Keratinocyte (primary cell): Measurements from ENCODE around the gene PRKCE. TPM values are rescaled to one million over a fixed set of nuclear protein-coding genes. Genes with fewer than 3 reads are reported as not detected.

Experiments
- DNase-seq: peaks from one replicate; pipeline ENCODE4 v3.0.0-alpha.2; 2011; ENCODE audit warnings: low read depth, missing footprints, low spot score
- FAIRE-seq: peaks from 2 replicates; lab custom pipeline; 2011; peaks lifted over from hg19 to GRCh38; lab: Jason Lieb, UNC
- H2AFZ ChIP-seq: 2 replicates; pipeline ENCODE4 v1.6.0; 2012; ENCODE audit warnings: low read length, control low read depth, inconsistent platforms; ENCODE audit not compliant: control insufficient read depth
- H3K27ac ChIP-seq: 2 replicates; pipeline ENCODE4 v1.5.1; 2011; ENCODE audit warnings: low read length; ENCODE audit not compliant: control insufficient read depth, insufficient read depth
- H3K27me3 ChIP-seq: 3 replicates; pipeline ENCODE4 v1.6.0; 2011; ENCODE audit warnings: low read length; ENCODE audit not compliant: control insufficient read depth, insufficient read depth; ENCODE audit errors: extremely low read depth
- H3K36me3 ChIP-seq, 2 experiments: 2 replicates in 1 of 2; 3 replicates in 1 of 2; pipeline ENCODE4 v1.5.1; 2011; ENCODE audit warnings: low read length in 2 of 2, mild to moderate bottlenecking in 1 of 2; ENCODE audit not compliant: control insufficient read depth in 2 of 2, insufficient read depth in 2 of 2; ENCODE audit errors: extremely low read depth in 1 of 2
- H3K4me1 ChIP-seq: 3 replicates; pipeline ENCODE4 v1.5.1; 2011; ENCODE audit warnings: low read length; ENCODE audit not compliant: control insufficient read depth, insufficient read depth; ENCODE audit errors: extremely low read depth
- H3K4me2 ChIP-seq: 3 replicates; pipeline ENCODE4 v1.6.0; 2011; ENCODE audit warnings: low read depth, low read length; ENCODE audit not compliant: control insufficient read depth, insufficient read depth; ENCODE audit errors: extremely low read depth
- H3K4me3 ChIP-seq, 3 experiments: fragments of 200-600 bp in 1 of 3; sonication (generic) in 1 of 3; 2 replicates in 2 of 3; 3 replicates in 1 of 3; pipeline ENCODE4 v1.5.1; 2011 to 2016; ENCODE audit warnings: low read length in 3 of 3, mild to moderate bottlenecking in 3 of 3, control low read depth in 2 of 3, inconsistent platforms in 1 of 3, low read depth in 1 of 3, mixed read lengths in 1 of 3, mixed run types in 1 of 3, moderate library complexity in 1 of 3; ENCODE audit not compliant: control insufficient read depth in 2 of 3, insufficient read depth in 2 of 3; ENCODE audit errors: extremely low read depth in 1 of 3
- H3K79me2 ChIP-seq: 2 replicates; pipeline ENCODE4 v1.6.0; 2012; ENCODE audit warnings: low read length; ENCODE audit not compliant: control insufficient read depth, insufficient read depth
- H3K9ac ChIP-seq: 3 replicates; pipeline ENCODE4 v1.6.0; 2011; ENCODE audit warnings: low read length; ENCODE audit not compliant: control insufficient read depth, insufficient read depth; ENCODE audit errors: extremely low read depth
- H3K9me1 ChIP-seq: 3 replicates; pipeline ENCODE4 v1.6.0; 2011; ENCODE audit warnings: low read length; ENCODE audit not compliant: control insufficient read depth, insufficient read depth; ENCODE audit errors: extremely low read depth
- H3K9me3 ChIP-seq: 2 replicates; pipeline ENCODE4 v1.5.1; 2012; ENCODE audit warnings: low read depth, low read length; ENCODE audit not compliant: control insufficient read depth
- H4K20me1 ChIP-seq: 3 replicates; pipeline ENCODE4 v1.6.0; 2011; ENCODE audit warnings: low read length; ENCODE audit not compliant: control insufficient read depth, insufficient read depth; ENCODE audit errors: extremely low read depth
- CTCF ChIP-seq, 3 experiments: IDR thresholded peaks in 1 of 3; conservative IDR thresholded peaks in 1 of 3; optimal IDR thresholded peaks in 1 of 3; 2 replicates in 2 of 3; 3 replicates in 1 of 3; pipeline versions ENCODE3 to v1.5.1; 2011; ENCODE audit warnings: low read length in 3 of 3, mild to moderate bottlenecking in 3 of 3, moderate library complexity in 2 of 3, control low read depth in 1 of 3, inconsistent platforms in 1 of 3; ENCODE audit not compliant: insufficient read depth in 2 of 3; ENCODE audit errors: extremely low read depth in 1 of 3
- EZH2 ChIP-seq: IDR thresholded peaks from one replicate; pipeline ENCODE4 v1.6.1; 2012; ENCODE audit warnings: inconsistent platforms, mild to moderate bottlenecking, low read length, moderate library complexity
- dilution Hi-C: fragments of 300-500 bp; cut with MboI; formaldehyde crosslinking; loops from one replicate; pipeline ENCODE4 v1.7.0; 2020; ENCODE audit warnings: low sequenced_read_pairs; ENCODE audit not compliant: extremely low pct_ligation_motif_present
- polyA plus RNA-seq, 5 experiments: library from polyadenylated mRNA; depleted of rRNA in 3 of 5; stranded (reverse) in 3 of 5; stranded (forward) in 1 of 5; unstranded in 1 of 5; fragments of >200 nt; gene quantifications; 1 replicate in 1 of 5; 2 replicates in 3 of 5; 3 replicates in 1 of 5; pipeline versions ENCODE4 v1.2.1 to v1.2.3, GENCODE V29; 2011 to 2012; ENCODE audit warnings: missing spikeins in 2 of 5, low read depth in 1 of 5, low replicate concordance in 1 of 5

The PRKCE gene
- polyA plus RNA-seq, 1 donor (not counting 4 experiments of a cell fraction or from before 2014, with no cell fraction given): 2.0 TPM

- Histone ChIP-seq H3K79me2 (no peaks in the 10 kb centered on the region), H3K9me3 (no peaks in the 10 kb centered on the region), H3K9me1 (no peaks in the 10 kb centered on the region), H3K36me3 (no peaks in the 10 kb centered on the region), H3K27me3 (no peaks in the 10 kb centered on the region), H4K20me1 (no peaks in the 10 kb centered on the region), H3K4me1 (no peaks in the 10 kb centered on the region), H3K4me3 (no peak overlapping the region), H3K27ac (no peak overlapping the region), H3K9ac (no peak overlapping the region), H2AFZ (no peak overlapping the region), H3K4me2 (no peak overlapping the region)
- DNase-seq (no peak), FAIRE-seq (no peak)
- dilution Hi-C loops: no loop called here
- no peak for TF ChIP-seq EZH2
- no peak for TF ChIP-seq CTCF (optimal IDR thresholded peaks at IDR 0.05 in 1 of 3, IDR thresholded peaks at IDR 0.05 in 1 of 3, conservative IDR thresholded peaks at IDR 0.05 in 1 of 3; ENCODE audit: extremely low read depth in 1 of 3, insufficient read depth in 2 of 3, low read length in 3 of 3)
These were observed 56.2 kb downstream of the PRKCE start for GRCh38 chr2:45707661-45708060.

GRCh38 chr2:45708501-45708900 is 57.0 kb downstream of the PRKCE start:
- H3K9me1 ChIP-seq: no peaks in the 10 kb centered on the region
- no peaks in the 10 kb centered on the region for H3K79me2 ChIP-seq
- no peaks in the 10 kb centered on the region for H3K4me1 ChIP-seq
- no peaks in the 10 kb centered on the region for H4K20me1 ChIP-seq
- no peak overlapping the region for H3K4me3 ChIP-seq
- no peaks in the 10 kb centered on the region for H3K9me3 ChIP-seq
- no peak for TF ChIP-seq CTCF (optimal IDR thresholded peaks at IDR 0.05 in 1 of 3, IDR thresholded peaks at IDR 0.05 in 1 of 3, conservative IDR thresholded peaks at IDR 0.05 in 1 of 3; ENCODE audit: extremely low read depth in 1 of 3, insufficient read depth in 2 of 3, low read length in 3 of 3)
- no peak for TF ChIP-seq EZH2
- H3K27me3 ChIP-seq: no peaks in the 10 kb centered on the region
- H3K9ac ChIP-seq: no peak overlapping the region
- H3K4me2 ChIP-seq: no peak overlapping the region
- no peak overlapping the region for H2AFZ ChIP-seq
- no peak for FAIRE-seq
- no peaks in the 10 kb centered on the region for H3K36me3 ChIP-seq
- no peak overlapping the region for H3K27ac ChIP-seq
- dilution Hi-C loops: no loop called here
- no peak for DNase-seq
